Liver (tissue), 9 donors: ENCODE measurements around the gene MOXD1. TPM values are rescaled to one million over a fixed set of nuclear protein-coding genes. Genes with fewer than 3 reads are reported as not detected.

Experiments
- DNase-seq: peaks from one replicate; pipeline ENCODE4 v3.0.0-alpha.2; 2017; ENCODE audit warnings: low spot score
- H3K27ac ChIP-seq, 2 donors: one replicate each; pipeline ENCODE4 v1.7.0; 2013; ENCODE audit warnings: inconsistent platforms in 2 of 2, low read length in 2 of 2, control low read depth in 1 of 2, low read depth in 1 of 2, mild to moderate bottlenecking in 1 of 2
- H3K27me3 ChIP-seq, 4 donors: one replicate each; pipeline versions ENCODE4 v1.6.1 to v1.7.0; 2013; ENCODE audit warnings: low read length in 3 of 4, inconsistent platforms in 1 of 4, mild to moderate bottlenecking in 1 of 4, moderate library complexity in 1 of 4; ENCODE audit not compliant: control insufficient read depth in 4 of 4, insufficient read depth in 4 of 4
- H3K36me3 ChIP-seq, 4 donors: one replicate each; pipeline versions ENCODE4 v1.6.1 to v1.7.0; 2013; ENCODE audit warnings: low read length in 3 of 4, mild to moderate bottlenecking in 3 of 4, low read depth in 1 of 4, moderate library complexity in 1 of 4; ENCODE audit not compliant: control insufficient read depth in 4 of 4, insufficient read depth in 3 of 4
- H3K4me1 ChIP-seq, 4 donors: one replicate each; pipeline versions ENCODE4 v1.6.1 to v1.7.0; 2013; ENCODE audit warnings: low read length in 3 of 4, mild to moderate bottlenecking in 3 of 4, moderate library complexity in 1 of 4; ENCODE audit not compliant: control insufficient read depth in 4 of 4, insufficient read depth in 4 of 4
- H3K4me3 ChIP-seq, 3 donors: one replicate each; pipeline versions ENCODE4 v1.6.1 to v1.7.0; 2013; ENCODE audit warnings: low read length in 3 of 3, control low read depth in 1 of 3, low read depth in 1 of 3, mild to moderate bottlenecking in 1 of 3
- H3K9ac ChIP-seq, 2 donors: one replicate each; pipeline ENCODE4 v1.7.0; 2013; ENCODE audit warnings: low read length in 2 of 2, mild to moderate bottlenecking in 2 of 2, moderate library complexity in 2 of 2, control low read depth in 1 of 2, low read depth in 1 of 2
- H3K9me3 ChIP-seq, 4 donors: one replicate each; pipeline versions ENCODE4 v1.6.1 to v1.7.0; 2013; ENCODE audit warnings: low read length in 3 of 4; ENCODE audit not compliant: control insufficient read depth in 4 of 4
- ATF3 ChIP-seq: IDR thresholded peaks from 2 replicates; pipeline ENCODE4 v1.6.1; 2016; ENCODE audit warnings: antibody characterized with exemption
- CTCF ChIP-seq: fragments of 150-350 bp; IDR thresholded peaks from 2 replicates; pipeline ENCODE4 v1.5.1; 2017; ENCODE audit warnings: improper control_type of control experiment, low read depth, low read length; ENCODE audit not compliant: missing input control
- EGR1 ChIP-seq, 2 donors: IDR thresholded peaks; 2 replicates each; pipeline ENCODE4 v1.6.1; 2016 to 2018; ENCODE audit warnings: antibody characterized with exemption in 2 of 2, low read depth in 2 of 2
- FOXA1 ChIP-seq: IDR thresholded peaks from 2 replicates; pipeline ENCODE4 v1.6.1; 2016; ENCODE audit warnings: antibody characterized with exemption
- FOXA2 ChIP-seq: IDR thresholded peaks from 2 replicates; pipeline ENCODE4 v1.6.1; 2016; ENCODE audit warnings: antibody characterized with exemption
- GABPA ChIP-seq, 2 donors: IDR thresholded peaks in 1 of 2; conservative IDR thresholded peaks in 1 of 2; 2 replicates each; pipeline ENCODE4 v1.6.1; 2016; ENCODE audit warnings: antibody characterized with exemption in 2 of 2, mild to moderate bottlenecking in 1 of 2, moderate library complexity in 1 of 2
- HNF4G ChIP-seq: IDR thresholded peaks from 2 replicates; pipeline ENCODE4 v1.6.1; 2016; ENCODE audit warnings: antibody characterized with exemption
- JUND ChIP-seq, 2 donors: IDR thresholded peaks; 2 replicates each; pipeline ENCODE4 v1.6.1; 2016; ENCODE audit warnings: antibody characterized with exemption in 2 of 2
- RAD21 ChIP-seq, 2 donors: IDR thresholded peaks; 2 replicates each; pipeline ENCODE4 v1.6.1; 2016; ENCODE audit warnings: antibody characterized with exemption in 2 of 2, mild to moderate bottlenecking in 2 of 2
- REST ChIP-seq: IDR thresholded peaks from 2 replicates; pipeline ENCODE4 v1.6.1; 2016; ENCODE audit warnings: antibody characterized with exemption, mild to moderate bottlenecking
- RXRA ChIP-seq, 2 donors: IDR thresholded peaks; 2 replicates each; pipeline ENCODE4 v1.6.1; 2017 to 2018; ENCODE audit warnings: antibody characterized with exemption in 2 of 2, mild to moderate bottlenecking in 1 of 2
- SP1 ChIP-seq: IDR thresholded peaks from 2 replicates; pipeline ENCODE4 v1.6.1; 2018; ENCODE audit warnings: antibody characterized with exemption, mild to moderate bottlenecking
- TAF1 ChIP-seq: conservative IDR thresholded peaks from 2 replicates; pipeline ENCODE4 v1.6.1; 2016; ENCODE audit warnings: antibody characterized with exemption, mild to moderate bottlenecking
- YY1 ChIP-seq: IDR thresholded peaks from 2 replicates; pipeline ENCODE4 v1.6.1; 2016; ENCODE audit warnings: antibody characterized with exemption, mild to moderate bottlenecking
- WGBS: extraction: QIAGEN DNeasy Blood & Tissue Kit; methylation state at CpG from one replicate; pipeline ENCODE4 v1.1.7; 2013; 5-methylcytosine and 5-hydroxymethylcytosine counted together
- polyA plus RNA-seq, 2 donors: library from polyadenylated mRNA; stranded (reverse) in 1 of 2; unstranded in 1 of 2; fragments of 200-250 nt in 1 of 2; fragments of >200 nt in 1 of 2; fragmentation: Nextera tagmentation in 1 of 2; extraction: Ambion mirVana in 1 of 2; gene quantifications; one replicate each; pipeline versions ENCODE4 v1.2.1 to v1.2.3, GENCODE V29; 2013 to 2015
- total RNA-seq, 2 donors: library from RNA; depleted of rRNA; stranded (reverse); fragments of >200 nt; gene quantifications; one replicate each; pipeline ENCODE4 v1.2.3, GENCODE V29; 2014
- TF ChIP-seq, protein P1 (sequence below): IDR thresholded peaks from 2 replicates; pipeline ENCODE4 v1.6.1; 2016; ENCODE audit warnings: antibody characterized with exemption
- donor health status: healthy.
- donor health status: healthy.
- donor health status: healthy.
- donor health status: healthy.
- donor health status: healthy.

The MOXD1 gene
- total and polyA plus RNA-seq, 4 donors: 0.14 to 0.48 (median 0.24) TPM

DNA sequence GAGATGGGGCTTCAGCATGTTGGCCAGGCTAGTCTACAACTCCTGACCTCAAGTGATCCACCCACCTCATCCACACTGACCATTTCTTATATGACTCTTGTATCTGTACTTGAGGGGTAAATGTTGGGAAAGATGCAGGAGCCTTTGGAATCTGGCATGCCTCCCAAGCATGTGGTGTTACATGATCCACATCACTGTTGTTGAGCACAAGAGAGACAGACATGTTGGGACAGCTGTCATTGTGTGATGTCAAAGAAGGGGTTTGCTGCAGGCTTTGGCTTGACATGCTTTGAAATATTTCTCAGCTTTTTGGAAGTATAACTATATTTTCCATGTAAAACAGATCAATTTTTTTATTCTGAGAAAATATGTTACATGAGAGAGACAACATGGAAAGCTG lies 139.9 kb downstream of the MOXD1 start:
- Histone ChIP-seq H3K27ac (no peak overlapping the region), H3K36me3 (no peaks in the 10 kb centered on the region), H3K9ac (no peak overlapping the region), H3K4me3 (no peak overlapping the region), H3K27me3 (peaks cover 0 to 7% (median 0%) of the 10 kb centered on the region in 4 donors), H3K9me3 (no peaks in the 10 kb centered on the region), H3K4me1 (no peaks in the 10 kb centered on the region)
- DNase-seq: no peak
- TF ChIP-seq EGR1 (IDR thresholded peaks at IDR 0.05; ENCODE audit: low read depth in 2 of 2): no peak
- TF ChIP-seq GABPA (IDR thresholded peaks at IDR 0.05 in 1 of 2, conservative IDR thresholded peaks at IDR 0.05 in 1 of 2): no peak
- TF ChIP-seq FOXA1: no peak
- TF ChIP-seq HNF4G: no peak
- TF ChIP-seq, protein P1, sequence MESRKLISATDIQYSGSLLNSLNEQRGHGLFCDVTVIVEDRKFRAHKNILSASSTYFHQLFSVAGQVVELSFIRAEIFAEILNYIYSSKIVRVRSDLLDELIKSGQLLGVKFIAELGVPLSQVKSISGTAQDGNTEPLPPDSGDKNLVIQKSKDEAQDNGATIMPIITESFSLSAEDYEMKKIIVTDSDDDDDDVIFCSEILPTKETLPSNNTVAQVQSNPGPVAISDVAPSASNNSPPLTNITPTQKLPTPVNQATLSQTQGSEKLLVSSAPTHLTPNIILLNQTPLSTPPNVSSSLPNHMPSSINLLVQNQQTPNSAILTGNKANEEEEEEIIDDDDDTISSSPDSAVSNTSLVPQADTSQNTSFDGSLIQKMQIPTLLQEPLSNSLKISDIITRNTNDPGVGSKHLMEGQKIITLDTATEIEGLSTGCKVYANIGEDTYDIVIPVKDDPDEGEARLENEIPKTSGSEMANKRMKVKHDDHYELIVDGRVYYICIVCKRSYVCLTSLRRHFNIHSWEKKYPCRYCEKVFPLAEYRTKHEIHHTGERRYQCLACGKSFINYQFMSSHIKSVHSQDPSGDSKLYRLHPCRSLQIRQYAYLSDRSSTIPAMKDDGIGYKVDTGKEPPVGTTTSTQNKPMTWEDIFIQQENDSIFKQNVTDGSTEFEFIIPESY: no peak
- no peak for TF ChIP-seq REST
- no peak for TF ChIP-seq CTCF
- no peak for TF ChIP-seq JUND (IDR thresholded peaks at IDR 0.05)
- TF ChIP-seq RXRA (IDR thresholded peaks at IDR 0.05): no peak
- TF ChIP-seq RAD21 (IDR thresholded peaks at IDR 0.05): no peak
- no peak for TF ChIP-seq ATF3
- TF ChIP-seq YY1: no peak
- no peak for TF ChIP-seq FOXA2
- TF ChIP-seq TAF1: no peak

DNA sequence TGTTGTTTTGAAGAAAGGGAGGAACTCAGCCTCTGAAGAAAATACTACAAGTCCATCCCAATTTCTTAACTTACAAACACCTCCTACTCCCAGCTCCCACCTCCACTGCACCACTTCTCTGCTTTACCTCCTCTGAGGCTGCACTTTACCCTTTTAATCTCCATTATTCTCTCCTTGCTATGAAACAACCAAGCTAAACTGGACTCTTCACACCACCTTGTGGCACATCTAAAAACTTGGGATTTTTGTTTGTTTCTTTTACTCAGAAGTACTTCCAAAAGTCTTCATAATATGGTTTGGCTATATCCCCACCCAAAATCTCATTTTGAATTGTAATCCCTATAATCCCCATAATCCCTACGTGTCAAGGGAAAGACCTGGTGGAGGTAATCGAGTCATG lies 142.2 kb downstream of the MOXD1 start:
- 52% methylated on average over 2 of the region's 2 CpGs for WGBS
- no peak overlapping the region for H3K9ac ChIP-seq
- H3K36me3 ChIP-seq: no peaks in the 10 kb centered on the region
- no peak for TF ChIP-seq CTCF
- TF ChIP-seq SP1: no peak
- TF ChIP-seq RAD21 (IDR thresholded peaks at IDR 0.05): peak; percentile 18 to 35
- H3K4me1 ChIP-seq: no peaks in the 10 kb centered on the region
- no peak for DNase-seq
- H3K27ac ChIP-seq: no peak overlapping the region
- H3K9me3 ChIP-seq: no peaks in the 10 kb centered on the region
- H3K27me3 ChIP-seq: peaks cover 0 to 7% (median 0%) of the 10 kb centered on the region in 4 donors
- no peak overlapping the region for H3K4me3 ChIP-seq
